COR-L47 (cell line): ENCODE measurements around the gene TEX2.

Experiments
- DNase-seq: peaks from one replicate; lab custom pipeline; 2025; lab: John Stamatoyannopoulos, UW

The TEX2 gene

GRCh38 chr17:64158831-64159590 lies 104.0 kb downstream of the TEX2 start:
- no peak for DNase-seq

- DNase-seq: no peak
These were observed 104.7 kb downstream of the TEX2 start for GRCh38 chr17:64158406-64158805.

- no peak for DNase-seq
These were observed 105.3 kb downstream of the TEX2 start for GRCh38 chr17:64157669-64158180.

GRCh38 chr17:64156670-64157069 lies 106.4 kb downstream of the TEX2 start:
- no peak for DNase-seq

- no peak for DNase-seq
These were observed 107.1 kb downstream of the TEX2 start for GRCh38 chr17:64155751-64156544.

GRCh38 chr17:64155129-64155528 lies 107.9 kb downstream of the TEX2 start:
- no peak for DNase-seq

- DNase-seq: no peak
These were observed 108.3 kb downstream of the TEX2 start for GRCh38 chr17:64154717-64155116.

GRCh38 chr17:64154313-64154695 lies 108.8 kb downstream of the TEX2 start:
- DNase-seq: no peak

GRCh38 chr17:64153565-64154312 lies 109.3 kb downstream of the TEX2 start:
- DNase-seq: no peak

GRCh38 chr17:64152428-64153125 lies 110.5 kb downstream of the TEX2 start:
- DNase-seq: no peak

- DNase-seq: no peak
These were observed 112.1 kb downstream of the TEX2 start for GRCh38 chr17:64151016-64151368.

- DNase-seq: no peak
These were observed 112.6 kb downstream of the TEX2 start for GRCh38 chr17:64150237-64151015.

- DNase-seq: no peak
These were observed 113.9 kb downstream of the TEX2 start for GRCh38 chr17:64149196-64149595.

- no peak for DNase-seq
These were observed 114.4 kb downstream of the TEX2 start for GRCh38 chr17:64148699-64149098.

- DNase-seq: no peak
These were observed 114.9 kb downstream of the TEX2 start for GRCh38 chr17:64148017-64148631.

GRCh38 chr17:64147110-64148016 lies 115.7 kb downstream of the TEX2 start:
- no peak for DNase-seq

- DNase-seq: peak; percentile 59
These were observed 116.5 kb downstream of the TEX2 start for GRCh38 chr17:64146418-64147109.

- DNase-seq: peak; percentile 99
These were observed 117.2 kb downstream of the TEX2 start for GRCh38 chr17:64145751-64146417.
